Stimulated activated CD8-positive, alpha-beta memory T cell treated with anti-CD3 and anti-CD28 coated beads, Interleukin-12 subunit alpha, Interleukin-12 subunit beta, amount 100 ng/mL, for 1 hour (primary cell): ENCODE measurements around the gene MGAT3.
"Not testable (repeated sequence)": the region's sequence is repeated elsewhere in the genome, so short reads cannot be mapped to it uniquely, and the experiment has no call there.

Experiments
- DNase-seq: peaks from one replicate; pipeline ENCODE4 v3.0.0-alpha.2; 2020; ENCODE audit warnings: low read depth

The MGAT3 gene, protein sequence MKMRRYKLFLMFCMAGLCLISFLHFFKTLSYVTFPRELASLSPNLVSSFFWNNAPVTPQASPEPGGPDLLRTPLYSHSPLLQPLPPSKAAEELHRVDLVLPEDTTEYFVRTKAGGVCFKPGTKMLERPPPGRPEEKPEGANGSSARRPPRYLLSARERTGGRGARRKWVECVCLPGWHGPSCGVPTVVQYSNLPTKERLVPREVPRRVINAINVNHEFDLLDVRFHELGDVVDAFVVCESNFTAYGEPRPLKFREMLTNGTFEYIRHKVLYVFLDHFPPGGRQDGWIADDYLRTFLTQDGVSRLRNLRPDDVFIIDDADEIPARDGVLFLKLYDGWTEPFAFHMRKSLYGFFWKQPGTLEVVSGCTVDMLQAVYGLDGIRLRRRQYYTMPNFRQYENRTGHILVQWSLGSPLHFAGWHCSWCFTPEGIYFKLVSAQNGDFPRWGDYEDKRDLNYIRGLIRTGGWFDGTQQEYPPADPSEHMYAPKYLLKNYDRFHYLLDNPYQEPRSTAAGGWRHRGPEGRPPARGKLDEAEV

DNA sequence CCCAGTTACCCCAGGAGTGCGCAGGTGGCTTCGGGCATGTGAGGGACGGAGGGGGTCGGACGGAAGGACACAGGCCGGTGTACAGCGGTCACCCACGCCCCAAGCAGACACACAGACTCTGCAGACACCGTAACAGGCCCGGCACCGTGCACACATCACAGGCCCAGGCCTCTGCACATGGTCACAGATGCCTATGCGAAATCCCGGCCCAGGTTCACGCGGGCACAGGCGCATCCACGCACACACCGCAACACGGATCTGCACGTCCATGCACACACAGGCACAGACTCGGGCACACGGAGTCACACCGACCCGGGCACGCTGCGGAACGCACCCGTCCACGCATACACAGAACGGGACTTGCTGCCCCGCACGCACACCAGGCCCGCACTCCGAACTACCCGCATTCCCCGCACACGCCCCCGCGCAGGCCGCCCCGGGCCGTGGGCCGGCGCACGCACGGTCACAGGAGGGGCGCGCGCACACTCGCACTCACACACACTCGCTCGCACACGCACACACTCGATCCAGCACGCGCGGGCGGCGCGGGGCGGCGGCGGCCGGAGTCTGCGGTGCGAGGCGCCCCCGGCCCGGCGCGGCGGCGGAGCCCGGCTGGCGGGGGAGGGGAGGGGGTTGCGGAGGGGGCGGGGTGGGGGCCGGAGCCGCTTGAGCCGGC, at the start of gene MGAT3:
Gene MGAT3, plus strand, starts transcription at position 491 of the 676 bp plus-strand sequence. CDS start 30,336 bp downstream, outside the sequence.
- no peak for DNase-seq

DNA sequence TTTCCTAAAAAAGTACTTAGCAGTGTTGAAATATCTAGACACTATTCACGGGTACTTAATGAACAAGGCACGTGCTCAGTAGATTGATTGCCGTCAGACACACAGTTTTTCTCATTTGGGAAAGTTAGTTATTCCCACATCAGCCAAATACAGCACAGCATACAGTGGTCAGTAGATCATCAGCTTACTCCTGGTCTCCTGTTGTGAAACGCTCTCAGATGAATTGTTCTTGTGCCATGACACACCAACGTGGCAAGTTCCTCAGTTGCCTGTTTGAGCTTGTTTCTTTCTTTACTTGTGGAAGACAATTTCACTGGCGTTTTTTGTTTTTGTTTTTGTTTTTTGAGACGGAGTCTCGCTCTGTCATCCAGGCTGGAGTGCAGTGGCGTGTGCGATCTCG, 48.6 kb upstream of the MGAT3 start:
- no peak for DNase-seq

DNA sequence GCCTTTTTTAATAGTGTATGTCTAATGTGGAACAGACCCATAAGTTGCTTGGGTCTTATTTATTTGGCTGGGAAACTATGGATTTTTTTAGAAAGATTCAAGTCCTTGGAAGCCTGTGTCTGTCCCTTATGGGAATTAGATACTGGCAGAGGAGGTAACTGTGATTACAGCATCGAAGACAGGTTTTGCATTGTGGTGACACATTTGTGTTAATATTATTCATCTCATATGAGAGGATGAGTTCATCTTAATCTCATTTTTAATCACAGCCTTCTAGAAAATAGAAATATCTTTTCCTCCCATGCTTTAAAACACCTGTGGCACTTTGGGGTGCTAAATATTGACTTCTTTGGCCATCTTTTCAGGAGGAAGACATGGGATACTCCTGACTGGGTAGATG, 48.0 kb upstream of the MGAT3 start:
- DNase-seq, result no peak

- no peak for DNase-seq
Measured at GRCh38 chr22:39409516-39410029, 47.2 kb upstream of the MGAT3 start.

DNA sequence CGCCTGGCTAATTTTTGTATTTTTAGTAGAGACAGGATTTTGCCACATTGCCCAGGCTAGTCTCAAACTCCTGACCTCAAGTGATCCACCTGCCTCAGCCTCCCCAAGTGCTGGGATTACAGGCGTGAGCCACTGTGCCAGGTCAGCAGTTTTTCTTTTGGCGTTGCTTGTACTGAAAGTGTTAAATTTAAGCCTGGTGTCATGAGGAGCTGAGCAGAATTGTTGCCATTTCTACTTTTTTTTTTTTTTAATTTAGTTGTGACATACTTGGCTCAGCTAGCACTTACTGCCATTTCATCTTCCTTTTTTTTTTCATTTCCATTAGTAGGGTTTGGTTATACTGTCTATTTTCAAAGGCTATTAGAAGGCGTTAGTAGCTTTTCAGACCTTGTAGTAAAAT, 46.5 kb upstream of the MGAT3 start:
- no peak for DNase-seq

GRCh38 chr22:39411828-39412365, 44.9 kb upstream of the MGAT3 start:
- DNase-seq, result not testable (repeated sequence)

DNA sequence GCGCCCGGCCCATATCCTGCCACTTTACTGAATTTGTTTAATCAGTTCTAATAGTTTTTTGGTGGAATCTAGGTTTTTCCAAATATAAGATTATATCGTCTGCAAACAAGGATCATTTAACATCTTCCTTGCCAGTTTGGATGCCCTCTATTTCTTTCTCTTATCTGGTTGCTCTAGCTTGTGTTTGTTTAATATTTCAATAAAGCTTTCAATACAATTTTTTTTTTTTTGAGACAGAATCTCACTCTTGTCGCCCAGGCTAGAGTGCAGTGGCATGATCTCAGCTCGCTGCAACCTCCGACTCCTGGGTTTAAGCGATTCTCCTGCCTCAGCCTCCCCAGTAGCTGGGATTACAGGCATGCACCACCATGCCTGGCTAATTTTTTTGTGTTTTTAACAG, 43.6 kb upstream of the MGAT3 start:
- DNase-seq, result not testable (repeated sequence)

DNA sequence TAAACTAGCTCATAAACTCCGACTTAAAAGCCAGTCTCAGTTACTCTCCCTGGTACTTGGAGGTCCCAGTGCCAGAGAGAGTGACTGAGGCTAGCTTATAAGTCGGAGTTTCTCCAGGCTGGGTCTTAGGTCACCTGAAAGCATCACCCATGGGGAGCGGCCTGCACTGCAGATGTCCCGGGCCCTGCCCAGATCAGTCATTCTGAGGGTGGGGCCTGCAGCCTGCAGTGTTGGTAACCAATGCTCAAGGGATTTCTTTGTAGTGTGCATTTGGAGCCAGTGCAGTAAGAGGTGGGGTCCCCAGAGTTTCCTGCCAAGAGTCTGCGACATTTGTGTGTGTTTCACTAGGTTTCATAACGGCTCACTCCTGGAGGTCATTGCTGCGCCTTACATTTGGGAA, 42.4 kb upstream of the MGAT3 start:
- no peak for DNase-seq

DNA sequence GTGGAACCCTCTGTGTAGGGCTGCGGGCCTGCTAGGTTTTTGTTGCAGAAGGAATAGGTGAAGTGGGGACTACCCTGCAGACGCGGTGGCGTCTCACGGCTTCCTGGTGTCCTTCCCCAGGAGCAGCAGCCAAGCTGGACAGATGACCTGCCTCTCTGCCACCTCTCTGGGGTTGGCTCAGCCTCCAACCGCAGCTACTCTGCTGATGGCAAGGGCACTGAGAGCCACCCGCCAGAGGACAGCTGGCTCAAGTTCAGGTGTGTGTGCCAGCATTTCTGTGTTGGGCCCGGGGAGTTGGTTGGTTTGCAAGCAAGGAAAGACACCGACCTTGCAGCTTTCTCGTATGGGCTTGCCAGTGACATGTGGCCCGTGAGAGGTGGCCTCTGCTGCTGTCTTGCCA, 41.9 kb upstream of the MGAT3 start:
- DNase-seq, result no peak

- no peak for DNase-seq
Measured at GRCh38 chr22:39415506-39415905, 41.3 kb upstream of the MGAT3 start.

- DNase-seq, result no peak
Measured at GRCh38 chr22:39416319-39416718, 40.5 kb upstream of the MGAT3 start.

DNA sequence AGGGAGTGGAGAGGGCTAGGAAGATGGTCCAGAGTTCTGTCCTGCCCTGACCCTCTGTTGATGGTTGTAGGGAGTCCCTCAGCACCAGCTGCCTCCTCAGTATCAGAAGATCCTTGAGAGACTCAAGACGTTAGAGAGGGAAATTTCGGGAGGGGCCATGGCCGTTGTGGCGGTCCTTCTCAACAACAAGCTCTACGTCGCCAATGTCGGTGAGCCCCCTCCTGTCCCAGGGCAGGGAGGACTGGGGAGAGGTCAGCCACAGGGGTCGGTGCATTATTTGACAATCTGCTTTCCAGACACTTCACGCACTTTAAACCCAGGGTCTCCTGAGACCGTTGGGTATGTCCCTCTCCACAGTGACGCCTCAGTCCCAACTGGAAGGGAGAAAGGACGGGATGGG, 39.2 kb upstream of the MGAT3 start:
- no peak for DNase-seq

DNA sequence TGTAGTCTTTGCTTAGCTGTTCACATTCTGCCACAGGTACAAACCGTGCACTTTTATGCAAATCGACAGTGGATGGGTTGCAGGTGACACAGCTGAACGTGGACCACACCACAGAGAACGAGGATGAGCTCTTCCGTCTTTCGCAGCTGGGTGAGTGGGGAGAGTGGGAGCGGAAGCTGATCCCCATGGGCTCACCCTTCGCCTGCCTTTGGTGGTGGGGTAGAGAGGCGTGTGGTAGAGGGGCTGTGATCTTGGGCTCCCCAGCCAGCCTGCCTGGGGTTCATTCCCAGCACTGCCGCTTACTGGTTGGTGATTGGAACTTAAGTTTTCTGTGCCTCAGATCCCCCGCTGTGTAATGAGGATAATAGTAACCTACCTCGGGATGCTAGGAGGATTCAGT, 38.1 kb upstream of the MGAT3 start:
- DNase-seq, result no peak

GRCh38 chr22:39419096-39419495, 37.7 kb upstream of the MGAT3 start:
- DNase-seq, result no peak

DNA sequence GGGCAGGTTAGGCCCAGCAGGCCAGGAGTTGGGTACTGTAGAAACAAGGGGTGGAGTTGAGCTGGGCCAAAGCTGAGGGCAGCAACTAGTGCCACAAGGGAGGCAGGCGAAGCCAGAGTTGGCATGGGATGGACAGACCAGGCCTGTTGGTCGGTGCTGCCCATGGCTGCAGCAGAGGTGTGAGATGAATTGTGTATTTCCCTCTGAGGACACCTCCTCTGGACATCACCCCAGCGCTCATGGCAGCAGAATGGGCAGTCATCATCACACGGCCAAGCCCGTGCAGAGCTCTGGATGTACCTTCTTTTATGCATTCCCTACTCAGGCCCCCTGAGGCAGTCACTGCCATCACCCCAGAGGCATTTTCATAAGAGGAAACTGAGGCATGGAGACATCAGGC, 36.9 kb upstream of the MGAT3 start:
- DNase-seq, result no peak

DNA sequence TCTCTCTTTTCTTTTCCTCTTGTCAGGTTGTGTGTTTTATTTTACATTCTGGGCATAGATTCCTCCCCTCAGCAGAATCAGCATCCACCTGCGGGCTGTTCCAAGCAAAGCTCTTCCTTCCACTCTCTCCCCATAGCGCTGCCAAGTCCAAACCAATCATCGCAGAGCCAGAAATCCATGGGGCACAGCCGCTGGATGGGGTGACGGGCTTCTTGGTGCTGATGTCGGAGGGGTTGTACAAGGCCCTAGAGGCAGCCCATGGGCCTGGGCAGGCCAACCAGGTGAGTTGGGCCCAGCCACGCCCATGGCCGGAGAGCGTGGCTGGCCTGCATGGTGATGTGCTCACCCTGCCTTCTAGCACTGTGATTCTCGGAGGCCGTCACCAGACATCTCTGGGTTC, 35.1 kb upstream of the MGAT3 start:
- no peak for DNase-seq

DNA sequence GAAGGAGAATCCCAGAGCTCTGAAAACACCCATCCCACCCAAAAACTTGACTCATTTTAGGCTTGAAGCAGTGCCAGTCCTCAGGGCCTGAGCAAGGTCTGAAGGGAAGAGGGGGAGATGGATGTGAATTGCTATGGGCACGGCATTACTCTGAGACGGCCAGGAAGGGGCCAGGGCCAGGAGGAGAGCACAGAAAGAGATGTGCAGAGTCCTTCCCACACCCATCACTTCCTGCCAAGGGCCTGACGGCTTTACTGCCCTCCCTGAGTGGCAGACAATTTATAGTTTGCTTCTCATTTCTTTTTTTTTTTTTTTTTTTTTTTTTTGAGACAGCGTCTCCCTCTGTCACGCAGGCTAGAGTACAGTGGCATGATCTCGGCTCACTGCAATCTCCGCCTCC, 34.7 kb upstream of the MGAT3 start:
- DNase-seq, result no peak

- DNase-seq, result no peak
Measured at GRCh38 chr22:39422721-39423120, 34.1 kb upstream of the MGAT3 start.

DNA sequence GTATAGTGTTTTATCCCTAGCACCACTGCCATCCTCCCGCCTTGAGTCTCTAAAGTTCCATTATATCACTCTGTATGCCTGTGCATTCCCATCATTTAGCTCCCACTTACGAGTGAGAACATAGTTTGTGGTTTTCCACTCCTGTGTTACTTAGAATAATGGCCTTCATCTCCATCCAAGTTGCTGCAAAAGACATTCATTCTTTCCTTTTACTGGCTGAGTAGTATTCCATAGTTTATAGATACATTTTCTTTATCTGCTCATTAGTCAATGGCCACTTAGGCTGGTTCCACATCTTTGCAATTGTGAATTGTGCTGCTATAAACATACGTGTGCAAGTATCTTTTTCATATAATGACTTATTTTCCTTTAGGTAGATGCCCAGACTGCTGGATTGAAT, 32.8 kb upstream of the MGAT3 start:
- DNase-seq, result no peak

GRCh38 chr22:39426380-39427043, 30.3 kb upstream of the MGAT3 start:
- DNase-seq, result no peak

GRCh38 chr22:39427751-39428596, 28.8 kb upstream of the MGAT3 start:
- no peak for DNase-seq
